ENCODE data around the gene C3orf18.

Gene C3orf18

DNA sequence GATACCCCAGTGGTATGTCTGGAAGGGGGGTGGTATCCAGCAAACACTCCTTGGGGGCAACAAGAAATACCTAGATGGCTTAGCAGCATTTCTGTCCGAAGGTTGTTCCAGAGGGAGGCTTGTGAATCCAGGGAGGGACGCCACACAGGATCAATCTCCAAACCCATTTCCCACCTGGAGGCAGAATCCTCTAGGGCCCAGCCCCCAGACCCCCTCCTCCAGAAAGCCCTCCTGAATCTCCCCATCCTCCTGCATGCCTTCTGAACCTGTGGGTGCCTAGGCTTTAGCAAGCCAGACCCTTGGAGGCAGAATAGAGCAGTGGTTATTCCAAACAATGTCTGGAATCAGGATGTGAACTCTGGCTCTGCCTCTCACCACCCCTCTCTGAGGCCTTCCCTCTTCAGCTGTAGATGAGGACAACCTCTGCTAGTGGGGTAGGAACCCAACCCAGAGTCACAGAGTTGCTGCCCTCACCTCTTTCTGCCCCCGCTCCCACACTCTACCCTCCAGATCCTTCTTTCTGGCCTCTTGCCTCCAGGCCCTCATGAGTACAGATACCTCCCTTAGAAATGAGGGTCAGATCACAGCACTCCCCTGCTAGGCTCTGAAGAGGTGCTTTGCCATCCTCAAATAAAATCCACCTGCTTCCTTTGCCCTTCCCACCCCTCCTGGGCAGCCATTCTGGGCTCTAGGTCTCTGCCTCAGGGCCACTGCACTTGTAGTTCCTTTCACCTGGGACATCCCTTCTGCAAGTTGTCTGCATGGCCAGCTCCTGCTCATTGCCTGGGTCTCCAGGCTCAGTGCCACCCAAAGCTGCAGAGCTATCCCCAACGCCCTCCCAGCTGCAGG lies 35.9 kb upstream of the C3orf18 start:
- DNase-seq: no peak

DNA sequence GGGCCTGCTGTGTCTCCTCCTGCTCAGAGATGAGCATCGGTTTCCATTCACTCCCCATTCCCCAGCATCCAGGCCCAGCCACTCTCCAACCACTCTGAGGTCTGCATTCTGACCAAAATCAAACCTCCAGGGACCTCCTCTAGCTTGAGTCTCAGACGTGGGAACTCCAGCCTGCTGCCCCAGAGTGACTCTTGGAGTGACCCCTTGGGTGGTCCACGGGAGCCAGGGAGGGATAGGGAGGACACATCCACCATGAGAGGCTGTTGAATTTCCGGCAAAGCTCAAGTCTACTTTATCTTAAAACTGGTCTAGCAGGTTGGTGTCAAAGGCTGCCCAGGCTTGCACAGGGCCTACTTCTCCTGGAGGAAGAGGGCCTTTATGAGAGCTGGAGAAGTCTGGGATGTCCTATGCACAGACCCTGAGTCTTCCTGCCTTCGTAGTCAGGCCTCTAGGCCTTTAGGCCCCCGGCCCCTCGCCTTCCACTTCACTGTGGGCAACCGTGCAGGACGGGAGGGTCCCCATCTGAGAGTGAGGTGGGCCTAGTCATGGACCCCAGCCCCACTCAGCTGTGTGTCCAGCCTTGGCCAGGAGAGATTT lies 35.1 kb upstream of the C3orf18 start:
- DNase-seq: no peak

DNA sequence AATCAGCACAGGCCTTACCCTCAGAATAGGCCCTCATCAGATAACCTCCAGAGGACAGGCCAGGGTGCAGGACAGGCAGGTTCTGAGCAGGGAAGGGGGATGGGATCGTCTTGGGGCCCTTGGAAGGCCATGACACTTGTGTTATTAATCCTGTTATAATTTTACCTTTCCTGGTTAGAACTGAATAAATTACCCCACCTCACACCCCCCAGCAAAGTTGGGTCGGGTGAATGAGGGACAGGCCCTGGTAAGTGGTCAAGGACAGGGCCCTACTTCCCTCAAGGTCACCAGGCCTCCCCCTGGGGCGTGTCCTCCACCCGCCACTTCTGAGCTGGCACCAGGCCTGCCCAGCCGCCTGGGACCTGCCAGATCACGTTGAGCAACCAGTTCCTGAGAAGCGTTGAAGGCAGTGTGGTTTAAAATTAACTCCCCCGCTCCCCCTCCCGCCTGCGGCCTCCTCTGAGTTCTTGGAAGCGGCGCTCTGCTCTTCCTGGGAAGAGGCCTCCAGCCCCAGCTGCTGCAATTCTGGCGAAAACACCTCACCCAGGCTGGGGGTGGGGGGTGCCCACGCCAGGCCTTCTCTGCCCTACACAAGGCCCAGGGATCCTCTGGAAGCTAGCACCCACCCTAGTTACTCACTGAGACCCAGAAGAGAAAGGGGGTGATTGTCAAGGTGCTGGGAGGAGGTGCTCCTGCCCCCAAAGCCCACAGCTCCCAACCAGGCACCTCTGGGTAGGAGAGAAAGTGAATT lies 33.5 kb upstream of the C3orf18 start:
- peak; percentile 89 for DNase-seq

DNA sequence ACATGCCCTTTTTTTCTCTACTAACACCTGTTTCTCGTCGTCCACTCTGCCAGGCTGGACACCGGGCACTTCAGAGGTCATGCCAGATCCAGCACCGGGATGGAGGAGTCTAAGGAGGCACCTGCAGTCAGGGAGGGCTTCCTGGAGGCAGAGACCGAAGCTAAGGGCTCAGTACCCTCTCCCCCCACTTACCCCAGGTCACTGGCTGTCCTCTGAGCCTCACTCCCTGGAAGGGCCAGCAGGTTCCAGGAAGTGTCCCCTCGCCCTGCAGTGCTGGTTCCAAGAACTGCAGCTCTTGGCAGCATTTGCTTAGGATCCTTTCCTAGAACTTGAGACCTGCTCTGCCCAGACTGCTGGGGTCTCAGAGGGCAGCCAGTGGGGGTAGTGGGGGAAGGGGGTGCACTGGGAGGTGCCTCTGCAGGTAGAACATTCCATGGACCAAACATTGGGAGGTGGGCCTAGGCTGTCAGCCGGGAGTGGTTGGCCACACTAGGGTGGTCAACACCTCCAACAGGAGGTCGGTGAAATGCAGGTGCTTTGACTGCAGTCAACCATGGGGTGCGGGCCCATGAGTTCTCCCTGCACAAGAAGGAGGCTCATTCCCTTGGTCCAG lies 32.7 kb upstream of the C3orf18 start:
- no peak for DNase-seq

DNA sequence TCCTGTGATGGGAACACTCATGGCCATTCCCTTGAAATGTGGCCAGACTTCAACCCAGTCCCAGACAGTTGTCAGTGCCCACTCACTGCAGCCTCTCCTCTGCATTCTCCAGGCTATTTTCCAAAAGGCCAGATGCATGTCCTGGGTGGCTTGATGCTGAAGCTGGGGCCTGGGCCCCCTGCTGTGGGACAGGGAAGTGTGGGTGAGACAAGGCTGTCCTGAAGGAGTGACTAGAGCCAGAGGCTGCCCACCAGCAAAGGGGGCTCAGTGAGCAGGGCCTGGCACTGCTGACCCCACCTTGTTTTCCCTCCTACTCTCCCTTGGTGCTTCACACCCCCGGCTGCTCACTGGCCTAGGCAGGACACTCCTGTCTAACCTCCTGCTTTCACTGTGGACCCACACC lies 32.2 kb upstream of the C3orf18 start:
- DNase-seq: no peak

DNA sequence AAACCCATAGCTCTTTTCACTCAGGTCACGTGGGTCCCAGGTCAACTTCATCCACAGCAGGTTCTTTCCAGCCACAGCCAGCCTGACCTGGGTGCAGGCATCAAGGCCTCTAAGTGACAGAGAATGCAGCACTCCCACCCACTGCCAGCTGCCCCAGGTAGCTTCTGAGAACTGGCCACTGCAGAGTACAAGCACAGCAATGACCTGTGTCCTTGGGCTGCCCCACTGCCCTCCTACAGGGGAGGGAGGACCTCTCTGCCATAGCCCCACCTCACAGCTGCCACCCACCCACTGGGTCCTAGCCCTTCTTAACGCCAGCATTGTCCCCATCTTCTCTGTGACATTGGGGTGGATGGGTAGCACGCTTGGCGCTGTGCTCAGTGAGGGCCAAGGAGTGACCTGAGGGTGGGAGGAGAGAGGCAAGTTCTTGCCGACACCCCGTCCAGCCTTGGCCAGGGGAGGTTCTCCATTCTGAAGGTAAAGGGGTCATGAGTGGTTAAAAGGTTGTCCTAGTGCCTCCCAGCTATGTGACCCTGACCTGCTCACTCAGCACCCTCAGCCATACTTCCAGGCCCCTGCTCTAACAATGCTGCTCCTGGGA lies 31.7 kb upstream of the C3orf18 start:
- no peak for DNase-seq

DNA sequence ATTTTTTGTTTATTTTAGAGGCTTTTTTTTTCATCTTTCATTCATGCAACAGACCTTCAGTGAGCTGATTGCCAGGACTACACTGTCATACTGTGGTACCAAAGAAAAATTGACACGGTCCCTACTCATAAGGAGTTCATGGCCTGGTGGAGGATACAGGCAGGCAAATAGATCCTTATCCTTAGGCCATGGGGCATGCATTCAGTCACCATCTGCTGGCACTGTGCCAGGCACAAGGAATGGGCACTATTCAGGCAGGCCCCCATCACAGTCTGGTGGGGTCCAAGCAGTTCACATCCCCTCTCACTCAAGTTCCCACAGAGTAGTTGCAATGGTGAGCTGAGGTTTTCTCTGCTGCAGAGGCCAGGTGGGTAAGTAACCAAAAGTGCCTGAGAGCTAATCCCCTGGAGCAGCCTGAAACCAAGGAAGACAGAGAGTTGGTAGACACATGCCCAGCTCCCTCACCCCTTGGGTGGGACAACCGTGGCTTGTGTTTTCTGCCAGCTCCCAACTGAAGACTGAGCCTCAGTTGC lies 26.8 kb upstream of the C3orf18 start:
- DNase-seq: no peak

DNA sequence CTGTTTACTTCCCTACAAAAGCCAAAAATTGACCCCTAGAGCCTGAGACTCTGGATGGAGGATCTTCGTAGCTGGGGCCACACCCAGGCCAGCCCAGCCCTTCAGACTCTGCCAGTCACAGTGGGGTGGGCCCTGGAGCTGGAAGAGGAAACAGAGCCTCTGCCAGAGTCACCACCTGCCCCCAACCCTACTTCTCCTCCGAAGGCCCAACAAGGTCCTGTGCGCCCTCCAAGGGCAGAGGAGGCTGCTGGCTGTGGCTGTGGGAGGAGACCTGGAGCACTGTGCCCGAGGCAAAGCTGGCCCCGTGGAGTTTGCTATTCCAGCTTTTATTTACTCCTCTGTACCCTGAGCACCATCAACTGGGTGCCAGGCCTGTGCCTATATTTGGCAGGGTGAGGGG lies 25.0 kb upstream of the C3orf18 start:
- DNase-seq: no peak

DNA sequence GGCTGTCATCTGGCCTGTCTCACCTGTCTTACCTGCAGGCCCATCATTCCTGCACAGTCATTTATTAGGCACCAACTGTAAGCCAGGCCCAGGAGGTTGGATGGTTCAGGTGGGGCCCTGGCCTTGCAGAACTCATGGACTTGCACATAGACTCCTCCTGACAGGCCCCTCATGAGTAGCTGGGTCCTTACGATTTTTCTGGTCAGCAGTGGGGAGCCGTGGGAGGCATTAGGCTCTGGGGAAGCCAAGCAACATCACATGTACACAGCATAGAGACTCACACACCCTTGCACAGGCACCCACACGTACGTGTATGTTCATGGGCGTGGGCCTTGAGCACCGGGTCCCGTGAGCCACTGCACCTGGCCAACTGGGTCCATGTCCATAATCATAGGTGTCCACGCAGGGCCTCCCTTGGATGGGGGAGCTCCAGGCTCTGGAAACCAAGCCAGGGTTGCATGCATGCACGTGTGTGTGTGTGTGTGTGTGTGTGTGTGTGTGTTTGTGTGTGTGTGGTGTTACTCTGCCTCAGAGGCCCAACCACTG lies 23.7 kb upstream of the C3orf18 start:
- DNase-seq: no peak

DNA sequence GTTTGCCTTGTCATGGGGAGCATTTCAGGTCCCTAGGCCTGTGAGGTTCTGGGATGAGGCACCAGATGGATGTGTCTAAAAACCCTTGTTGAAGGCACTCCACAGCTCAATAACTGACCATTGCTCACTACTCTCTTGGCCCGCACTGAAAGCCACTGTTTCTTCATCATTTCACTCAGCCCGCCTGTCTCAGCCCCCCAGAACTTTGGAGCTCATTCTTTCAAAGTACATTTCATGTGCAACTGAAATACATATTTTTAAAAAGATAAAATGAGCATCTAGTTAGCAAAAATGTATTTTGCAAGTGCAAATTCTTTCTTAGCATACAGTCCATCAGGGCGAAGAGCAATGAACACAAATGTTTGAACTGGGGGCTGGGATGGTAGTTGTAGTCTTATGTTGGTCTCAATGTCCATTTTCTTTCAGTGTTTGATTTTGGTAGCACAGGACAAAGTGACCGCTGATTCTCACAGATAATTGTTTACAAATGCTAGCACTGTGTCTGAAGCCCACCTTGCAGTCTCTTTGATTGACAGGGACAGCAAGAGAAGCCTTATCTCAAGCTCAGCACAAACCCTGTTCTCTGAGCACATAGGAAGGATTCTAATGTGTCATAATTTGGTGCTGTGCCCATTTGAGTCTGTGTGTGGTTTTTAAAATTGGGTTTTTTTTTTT lies 21.3 kb upstream of the C3orf18 start:
- no peak for DNase-seq

DNA sequence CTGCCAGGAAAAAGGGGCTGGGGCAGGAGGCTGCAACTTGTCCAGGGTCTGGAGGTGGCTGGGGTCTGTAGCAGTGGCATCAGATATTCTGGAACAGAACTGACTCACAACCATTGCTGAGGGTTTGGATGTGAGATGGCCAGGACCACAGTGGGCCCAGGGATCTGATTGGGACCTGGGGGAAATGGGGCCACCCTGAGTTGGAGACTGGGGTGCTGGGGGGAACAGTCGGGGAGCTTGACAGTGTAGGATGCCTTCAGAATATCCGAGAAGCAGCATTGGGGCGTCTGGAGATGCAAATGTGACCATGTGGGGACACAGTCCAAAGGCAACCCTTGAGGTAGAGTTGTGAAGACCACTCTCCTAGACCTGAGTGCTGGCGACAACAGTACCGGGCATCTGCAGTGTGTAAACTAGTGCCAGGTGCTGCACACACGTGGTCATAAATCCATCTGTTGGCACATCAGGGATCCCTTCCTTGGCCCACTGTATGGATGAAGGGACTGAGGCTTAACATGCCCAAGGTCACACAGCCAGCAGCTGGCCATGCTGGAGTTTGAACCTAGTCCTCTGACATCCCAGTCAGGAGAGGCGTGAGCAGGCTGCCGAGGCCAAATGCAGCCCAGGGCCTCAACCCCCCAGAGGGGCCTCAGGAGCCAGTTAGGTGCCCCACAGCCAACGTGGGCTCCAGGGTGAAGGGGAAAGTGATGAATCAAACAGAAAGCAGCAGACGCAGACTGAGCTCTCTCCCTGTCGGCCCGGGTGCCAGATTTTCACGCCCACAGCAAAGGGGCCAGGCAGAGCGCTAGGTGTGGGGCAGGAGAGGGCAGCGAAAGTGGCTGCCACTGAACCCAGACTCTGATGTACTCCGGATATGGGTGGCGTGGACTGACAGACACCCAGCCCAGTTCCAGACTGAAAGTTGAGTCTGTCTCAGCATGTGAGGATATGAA lies 20.5 kb upstream of the C3orf18 start:
- no peak for DNase-seq

DNA sequence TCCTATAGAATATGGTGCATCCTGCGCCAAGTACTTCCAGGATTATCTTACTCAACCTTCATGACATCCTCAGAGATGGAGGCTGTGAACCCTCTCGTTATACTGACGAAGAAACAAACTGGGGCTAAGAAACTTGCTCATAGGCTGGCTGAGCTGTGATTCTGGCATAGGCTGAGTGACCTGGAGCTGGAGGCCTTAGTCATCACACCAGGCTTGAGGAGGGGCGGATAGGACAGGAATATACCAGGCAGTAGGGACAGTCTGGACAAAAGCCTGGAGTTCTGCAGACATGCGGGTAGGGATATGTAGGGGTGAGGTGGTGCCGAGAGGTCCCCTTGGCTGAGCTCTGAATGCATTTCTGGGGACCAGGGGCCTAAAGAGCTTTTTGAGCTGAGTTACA lies 19.8 kb upstream of the C3orf18 start:
- no peak for DNase-seq

DNA sequence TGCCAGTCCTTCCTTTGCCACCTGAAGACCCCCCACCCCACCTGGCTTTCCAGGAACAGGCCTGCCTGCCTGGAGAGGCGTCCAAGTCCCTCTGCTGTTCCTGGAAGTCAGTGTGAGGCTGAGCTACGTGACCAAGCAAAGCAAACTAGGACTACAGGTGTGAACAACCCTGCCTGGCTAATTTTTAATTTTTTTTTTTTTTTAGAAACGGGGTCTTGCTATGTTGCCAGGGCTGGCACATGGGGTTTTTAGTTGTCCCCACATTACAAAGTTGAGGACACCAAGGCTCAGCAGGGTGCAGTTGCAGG lies 19.2 kb upstream of the C3orf18 start:
- DNase-seq: no peak

DNA sequence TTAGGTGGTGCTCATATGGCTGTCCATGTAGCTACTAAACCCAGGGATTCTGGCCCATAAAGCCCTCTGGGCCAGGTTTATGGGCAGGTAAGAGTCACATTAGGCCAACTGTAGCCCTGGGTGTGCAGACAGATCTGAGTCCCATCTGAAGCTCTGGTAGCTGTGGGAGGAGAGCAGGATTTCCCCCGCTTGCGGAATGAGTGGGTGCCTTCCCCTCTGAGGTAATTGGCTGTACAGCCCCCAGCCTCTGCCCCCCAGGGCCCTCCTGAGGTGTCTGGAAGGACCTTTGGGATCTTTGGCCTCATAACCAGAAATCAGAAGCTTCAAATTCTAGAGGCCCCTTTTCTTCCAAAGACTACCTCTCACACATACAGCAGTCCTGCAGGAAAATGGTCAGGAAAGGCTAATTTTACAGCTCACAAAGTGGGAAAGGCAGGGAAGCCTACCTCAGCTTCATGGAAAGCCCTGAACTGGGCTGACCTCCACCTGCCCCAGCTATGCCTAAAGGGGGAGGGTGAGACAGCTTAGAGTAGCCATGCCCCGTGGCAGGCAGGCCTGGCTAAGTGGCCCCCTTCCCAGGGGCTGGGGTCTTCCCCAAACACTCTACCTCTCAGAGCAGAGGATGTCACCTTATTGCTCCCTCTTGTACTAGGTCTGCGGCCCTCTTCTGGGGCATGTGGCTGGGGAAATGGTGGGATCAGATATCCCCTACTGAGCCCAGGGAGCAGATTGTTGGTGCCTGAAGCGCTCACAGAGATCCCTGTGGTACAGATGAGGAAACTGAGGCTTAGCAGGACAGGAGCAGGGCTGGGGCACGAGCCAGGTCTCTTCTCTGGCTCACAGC lies 18.6 kb upstream of the C3orf18 start:
- no peak for DNase-seq

DNA sequence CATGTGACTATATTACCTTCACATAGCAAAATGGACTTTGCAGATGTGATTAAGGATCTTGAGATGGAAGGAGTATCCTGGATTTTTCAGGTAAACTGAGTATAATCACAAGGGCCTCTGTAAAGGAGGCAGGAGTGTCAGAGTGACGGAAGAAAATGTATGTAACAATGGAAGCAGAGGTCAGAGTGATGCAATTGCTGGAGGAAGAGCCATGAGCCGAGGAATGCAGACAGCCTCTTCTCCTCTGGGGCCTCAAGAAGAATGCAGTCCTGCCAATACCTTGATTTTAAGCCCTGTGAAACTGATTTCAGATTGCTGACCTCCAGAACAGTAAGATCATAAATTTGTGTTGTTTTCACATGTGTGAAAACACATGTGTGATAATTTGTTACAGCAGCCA lies 16.8 kb upstream of the C3orf18 start:
- no peak for DNase-seq

DNA sequence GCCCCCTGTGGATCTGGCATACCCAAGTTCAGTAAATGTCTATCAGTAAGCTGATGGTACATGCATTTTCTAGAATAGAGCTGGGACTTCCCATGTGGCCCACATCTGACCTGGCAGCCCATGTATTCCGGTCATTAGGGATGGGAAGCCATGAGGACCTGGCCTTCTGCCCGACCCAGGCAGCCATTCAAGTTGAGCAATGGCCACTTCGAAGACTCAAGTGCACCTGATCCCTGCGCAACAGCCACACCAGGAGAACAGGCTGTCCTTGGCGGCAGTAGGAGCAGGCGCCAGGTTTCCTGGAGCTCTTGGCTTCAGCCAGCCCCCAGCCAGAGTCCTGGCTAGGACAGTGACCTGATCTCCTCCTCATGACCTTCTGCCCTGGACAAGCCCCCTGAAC lies 16.4 kb upstream of the C3orf18 start:
- DNase-seq: no peak

DNA sequence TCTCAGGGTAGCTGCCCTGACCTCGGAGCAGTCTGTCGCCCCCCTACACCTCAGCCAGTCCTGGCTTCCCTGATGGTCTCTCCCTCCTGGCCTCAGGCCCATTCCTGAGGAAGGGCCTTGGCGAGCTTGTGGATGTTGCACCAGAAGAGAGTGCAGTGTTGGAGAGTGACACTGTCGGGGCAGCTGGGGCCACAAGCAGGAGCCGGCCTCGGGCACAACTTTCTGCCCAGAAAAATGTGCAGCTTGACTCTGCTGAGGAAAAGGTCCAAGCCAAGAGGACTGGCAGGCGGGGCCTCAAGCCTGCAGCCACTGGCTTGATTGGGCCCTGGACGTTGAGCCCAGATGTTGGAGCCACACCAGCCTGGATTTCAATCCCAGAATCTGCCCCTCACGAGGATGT lies 14.5 kb upstream of the C3orf18 start:
- no peak for DNase-seq

DNA sequence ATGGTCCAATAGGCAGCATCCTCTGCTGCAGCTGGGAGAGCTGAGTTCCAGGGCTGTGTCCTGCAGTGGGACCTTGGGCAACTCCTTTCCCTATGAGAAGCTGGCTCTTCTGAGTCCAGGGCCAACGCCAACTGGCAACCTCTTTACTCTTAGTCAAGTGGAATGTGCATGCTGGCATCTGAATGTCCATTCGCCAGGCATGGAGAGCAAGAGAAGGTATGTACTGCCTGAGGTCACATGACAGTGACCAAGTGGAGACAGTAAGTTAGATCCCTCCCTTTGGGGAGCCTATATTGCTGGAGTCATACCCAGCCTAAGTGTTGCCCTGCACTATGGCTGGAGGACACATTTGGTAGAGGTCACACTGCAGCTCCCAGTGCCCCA lies 13.9 kb upstream of the C3orf18 start:
- no peak for DNase-seq

DNA sequence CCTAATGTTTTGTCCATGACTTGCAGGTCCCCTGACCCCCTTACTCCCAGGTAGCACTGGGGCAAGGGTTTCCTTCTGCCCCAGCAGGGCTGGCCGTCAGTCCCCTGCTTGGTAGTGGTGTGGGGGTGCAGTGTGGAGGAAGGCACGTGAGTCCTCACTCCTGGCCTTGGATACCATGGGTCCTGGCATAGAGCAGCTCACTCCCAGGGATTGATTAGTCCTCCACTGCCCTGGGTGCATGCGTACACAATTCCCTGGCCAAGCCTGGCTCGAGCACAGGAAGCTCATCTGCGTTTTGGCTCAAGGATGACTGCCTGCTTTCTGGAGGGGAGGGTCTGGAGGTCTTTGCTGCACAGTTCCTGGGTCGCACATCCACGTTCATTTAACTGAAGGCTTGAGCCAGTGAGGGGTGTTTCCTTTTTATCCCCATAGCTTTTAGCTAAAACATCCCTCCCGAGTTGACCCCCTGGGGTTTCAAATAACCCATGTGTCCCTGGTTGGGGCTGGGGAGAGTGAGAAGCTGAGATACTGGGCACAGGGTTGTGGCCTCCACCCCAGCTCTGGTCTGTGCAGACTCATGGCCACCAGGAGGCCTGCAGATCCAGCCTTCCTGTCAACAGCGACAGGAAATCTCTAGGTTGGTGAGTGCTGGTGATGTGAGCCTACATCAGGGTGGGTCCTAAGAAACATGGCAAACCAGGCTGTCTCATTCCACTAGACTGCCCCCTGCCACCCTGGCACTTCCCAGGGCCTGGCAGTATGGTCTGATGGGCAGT lies 13.3 kb upstream of the C3orf18 start:
- no peak for DNase-seq
